ENCODE results near the gene B4GALT2.

GRCh38 chr1:43961692-43962091 is 17.3 kb upstream of the B4GALT2 start:
- TF ChIP-seq CTCF (IDR thresholded peaks at IDR 0.05; ENCODE audit: insufficient read depth, low read length, poor library complexity, severe bottlenecking) (no peak), EZH2phosphoT487 (conservative IDR thresholded peaks at IDR 0.05; ENCODE audit: low read length) (no peak)
